GM12875 (cell line): Measurements from ENCODE around the gene TTLL7.

ENCODE experiments used
- H3K4me3 ChIP-seq: one replicate; pipeline ENCODE4 v1.5.1; 2011; ENCODE audit warnings: low read depth, low read length, control low read depth
- TF ChIP-seq, protein P1 (sequence below): IDR thresholded peaks from 2 replicates; pipeline ENCODE4 v1.5.1; 2011; ENCODE audit warnings: low read depth, mild to moderate bottlenecking, control low read depth, inconsistent platforms, low read length, moderate library complexity, borderline replicate concordance; ENCODE audit not compliant: insufficient read depth

TTLL7 gene

DNA sequence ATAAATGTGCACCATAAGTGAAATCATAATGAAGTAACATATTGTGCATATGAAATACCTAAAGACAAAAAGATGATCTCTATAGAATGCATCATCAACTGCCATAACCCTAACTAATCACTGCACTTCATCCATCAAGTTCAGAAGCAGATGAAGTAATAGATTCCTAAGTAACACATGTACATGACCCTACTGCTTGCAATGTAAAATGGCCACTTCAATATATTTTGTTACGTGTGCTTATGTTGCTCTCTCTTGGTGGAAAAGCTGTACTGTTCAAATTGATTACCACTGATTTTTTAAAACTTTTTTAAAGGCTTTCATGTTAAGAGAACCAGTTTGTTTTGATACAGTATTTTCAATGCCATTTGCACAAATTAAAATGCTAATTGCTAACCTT lies 141.8 kb downstream of the TTLL7 start:
- TF ChIP-seq, protein P1, sequence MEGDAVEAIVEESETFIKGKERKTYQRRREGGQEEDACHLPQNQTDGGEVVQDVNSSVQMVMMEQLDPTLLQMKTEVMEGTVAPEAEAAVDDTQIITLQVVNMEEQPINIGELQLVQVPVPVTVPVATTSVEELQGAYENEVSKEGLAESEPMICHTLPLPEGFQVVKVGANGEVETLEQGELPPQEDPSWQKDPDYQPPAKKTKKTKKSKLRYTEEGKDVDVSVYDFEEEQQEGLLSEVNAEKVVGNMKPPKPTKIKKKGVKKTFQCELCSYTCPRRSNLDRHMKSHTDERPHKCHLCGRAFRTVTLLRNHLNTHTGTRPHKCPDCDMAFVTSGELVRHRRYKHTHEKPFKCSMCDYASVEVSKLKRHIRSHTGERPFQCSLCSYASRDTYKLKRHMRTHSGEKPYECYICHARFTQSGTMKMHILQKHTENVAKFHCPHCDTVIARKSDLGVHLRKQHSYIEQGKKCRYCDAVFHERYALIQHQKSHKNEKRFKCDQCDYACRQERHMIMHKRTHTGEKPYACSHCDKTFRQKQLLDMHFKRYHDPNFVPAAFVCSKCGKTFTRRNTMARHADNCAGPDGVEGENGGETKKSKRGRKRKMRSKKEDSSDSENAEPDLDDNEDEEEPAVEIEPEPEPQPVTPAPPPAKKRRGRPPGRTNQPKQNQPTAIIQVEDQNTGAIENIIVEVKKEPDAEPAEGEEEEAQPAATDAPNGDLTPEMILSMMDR, result no peak

DNA sequence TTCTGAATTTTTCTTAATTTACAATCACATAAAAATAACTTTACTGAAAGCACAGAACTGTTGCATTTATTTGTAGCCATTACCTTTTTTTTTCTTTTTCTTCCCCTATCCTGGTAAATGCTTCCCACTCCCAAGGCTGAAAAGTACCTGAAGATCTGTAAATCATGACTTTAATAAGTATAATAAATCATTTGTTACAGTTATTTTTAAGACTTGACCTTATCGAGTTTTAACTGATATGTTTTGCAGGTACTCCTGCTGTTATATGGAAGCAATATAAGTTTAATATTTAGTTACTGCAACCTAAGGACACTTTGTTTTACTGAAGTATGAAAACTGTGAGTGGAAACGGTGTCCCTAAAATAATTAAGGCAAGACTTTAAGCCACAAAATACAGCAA lies 142.6 kb downstream of the TTLL7 start:
- TF ChIP-seq, protein P1, result no peak
- H3K4me3 ChIP-seq, result no peak overlapping the region

More for the DNA sequence above, 141.8 kb downstream of the TTLL7 start:
- H3K4me3 ChIP-seq, result no peak overlapping the region

DNA sequence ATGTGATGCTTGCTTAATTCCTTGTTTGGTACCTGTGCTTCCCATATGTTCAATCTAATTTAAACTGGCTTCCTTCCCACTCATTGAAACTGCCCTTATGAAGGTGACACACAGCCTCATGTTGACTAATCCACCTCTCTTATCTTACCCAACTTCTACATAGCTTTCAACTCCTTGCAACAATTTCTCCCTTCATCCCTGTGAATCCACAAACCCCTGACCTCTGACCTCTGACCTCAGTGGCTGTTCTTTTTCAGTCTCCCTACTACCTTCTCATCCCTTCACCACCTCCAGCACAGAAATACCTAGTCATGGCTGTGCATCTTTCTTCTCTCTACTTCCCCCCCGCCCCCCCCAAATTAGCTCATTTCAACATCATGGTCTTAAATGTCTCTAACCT lies 144.5 kb downstream of the TTLL7 start:
- TF ChIP-seq, protein P1, result no peak
- no peak overlapping the region for H3K4me3 ChIP-seq

DNA sequence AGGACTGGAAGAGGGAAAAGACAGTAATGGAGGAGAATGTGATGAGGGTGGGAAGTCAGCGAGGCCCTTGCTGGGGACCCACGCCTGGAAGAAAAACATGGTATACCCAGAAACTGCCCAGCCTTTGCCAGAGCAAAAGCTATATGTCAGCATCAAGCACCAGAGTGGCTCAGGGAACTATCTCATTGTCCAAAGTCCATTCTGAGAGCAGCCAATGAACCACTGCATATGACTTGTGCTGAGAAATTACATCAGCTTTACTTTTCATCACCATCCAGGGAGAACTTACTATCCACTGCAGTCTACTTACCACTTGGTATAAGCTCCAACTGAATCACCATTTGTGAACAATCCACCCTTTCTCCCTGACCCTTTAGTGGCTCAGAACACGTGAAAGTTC lies 148.1 kb downstream of the TTLL7 start:
- TF ChIP-seq, protein P1, result no peak
- no peak overlapping the region for H3K4me3 ChIP-seq

DNA sequence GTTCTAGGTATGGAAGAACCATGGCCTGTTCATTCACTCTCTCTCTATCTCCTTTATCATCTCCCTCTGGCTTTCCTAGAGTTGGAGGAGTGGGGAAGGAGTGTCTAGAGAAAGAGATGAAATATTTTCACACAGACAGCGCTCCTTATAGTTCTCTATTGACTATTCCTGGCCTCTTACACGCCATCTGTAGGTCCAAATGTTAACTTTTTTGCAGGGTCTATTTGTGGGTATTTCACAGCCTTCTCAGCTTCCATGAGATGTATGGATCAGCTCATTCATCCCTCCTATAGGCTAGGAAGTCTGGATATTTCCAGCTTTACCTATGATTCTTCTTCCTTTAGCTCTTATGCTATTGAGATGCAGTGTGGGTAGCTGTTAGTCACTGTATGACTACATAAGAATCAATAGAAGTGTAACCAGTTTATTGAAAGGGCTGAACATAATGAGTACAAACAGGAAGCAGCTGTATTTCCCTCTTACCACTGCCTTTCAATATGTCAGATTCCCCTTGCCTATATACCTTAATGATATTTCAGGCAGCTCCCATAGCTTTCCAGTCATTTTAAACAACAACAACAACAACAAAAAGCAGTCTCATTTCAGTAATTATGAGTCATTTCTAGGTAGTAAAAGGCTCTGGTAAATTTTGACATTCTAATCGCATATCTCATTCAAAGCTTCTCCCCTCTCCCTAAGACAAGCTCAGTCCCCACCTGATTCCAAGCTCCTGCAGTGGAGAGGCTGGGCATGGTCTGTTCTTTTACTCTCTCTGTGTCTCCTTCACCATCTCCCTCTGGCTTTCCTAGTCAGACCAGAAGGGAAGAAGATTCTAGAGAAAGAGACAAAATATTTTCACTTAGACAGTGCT lies 149.5 kb downstream of the TTLL7 start:
- H3K4me3 ChIP-seq, result no peak overlapping the region
- TF ChIP-seq, protein P1, result no peak

DNA sequence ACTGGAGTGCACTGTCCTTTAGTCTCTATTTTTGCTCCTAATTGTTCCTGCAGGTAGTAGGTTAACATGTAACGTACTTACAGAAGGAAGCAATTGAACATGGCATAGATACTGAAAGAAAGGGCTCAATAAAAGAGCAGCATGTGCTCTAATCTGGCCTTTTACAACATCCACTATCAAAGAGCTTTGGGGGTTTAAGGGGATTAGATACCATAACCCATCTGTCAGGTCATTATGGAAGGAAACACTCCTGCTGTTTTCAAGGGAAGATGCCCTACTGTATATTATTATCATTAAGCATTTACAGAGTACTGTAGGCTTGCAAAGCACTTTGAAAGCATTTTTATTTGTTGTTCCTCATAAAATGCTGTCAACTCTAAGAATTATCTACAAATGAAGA lies 152.8 kb downstream of the TTLL7 start:
- TF ChIP-seq, protein P1, result no peak
- no peak overlapping the region for H3K4me3 ChIP-seq
